ENCODE data around the gene TRIM31. TPM values are rescaled to one million over a fixed set of nuclear protein-coding genes. Genes with fewer than 3 reads are reported as not detected.

The TRIM31 gene
- total and polyA plus RNA-seq, 2 donors (not counting 1 experiment from before 2014, with no cell fraction given) = not detected

DNA sequence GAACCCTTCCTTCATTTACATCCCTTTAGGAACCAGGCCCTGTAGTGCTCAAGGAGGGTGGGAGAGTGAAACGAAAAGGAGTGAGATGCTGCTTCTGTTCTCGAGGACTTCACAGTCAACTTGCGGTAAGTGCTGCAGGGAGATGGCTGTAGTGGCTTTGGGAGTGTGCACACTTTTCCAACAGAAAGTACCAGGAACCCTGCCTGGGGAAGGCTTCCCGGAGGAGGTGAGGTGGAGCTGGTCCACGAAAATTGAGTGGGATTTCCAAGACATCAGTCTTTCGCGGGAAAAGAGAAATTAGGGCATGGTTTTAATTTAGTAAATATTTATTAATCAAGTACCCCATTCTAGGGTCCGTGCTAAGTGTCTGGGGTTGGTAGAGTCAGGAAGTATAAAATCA, 12.7 kb downstream of the TRIM31 start:
- Histone ChIP-seq H3K4me3 (replicated peaks in 1 of 4; ENCODE audit: control extremely low read depth in 1 of 4, insufficient read depth in 1 of 4, low read depth in 3 of 4, low read length in 4 of 4) (no peak overlapping the region), H3K9me3 (ENCODE audit: control insufficient read depth, insufficient read depth, low read depth, low read length) (no peaks in the 10 kb centered on the region), H2AFZ (ENCODE audit: low read length) (no peak overlapping the region), H3K27me3 (ENCODE audit: control insufficient read depth, insufficient read depth, low read length) (peaks cover 39% of the 10 kb centered on the region), H3K36me3 (ENCODE audit: control insufficient read depth, insufficient read depth, low read length) (no peaks in the 10 kb centered on the region), H3K4me1 (ENCODE audit: control insufficient read depth, extremely low read depth, insufficient read depth, low read length) (peaks cover 3% of the 10 kb centered on the region), H3K9ac (ENCODE audit: insufficient read depth, low read length) (no peak overlapping the region), H3K4me2 (ENCODE audit: extremely low read depth, insufficient read depth, low read length) (peak overlapping the region; percentile 73), H3K27ac (ENCODE audit: insufficient read depth, low read length) (no peak overlapping the region), H3K79me2 (ENCODE audit: control insufficient read depth, insufficient read depth, low read length) (no peaks in the 10 kb centered on the region), H4K20me1 (ENCODE audit: control insufficient read depth, extremely low read depth, insufficient read depth, low read length) (no peaks in the 10 kb centered on the region)
- DNase-seq (ENCODE audit: low read depth in 2 of 2) = no peak
- TF ChIP-seq EZH2 (IDR thresholded peaks at IDR 0.05; ENCODE audit: low read length, missing control alignments) = no peak
- TF ChIP-seq, protein P1, sequence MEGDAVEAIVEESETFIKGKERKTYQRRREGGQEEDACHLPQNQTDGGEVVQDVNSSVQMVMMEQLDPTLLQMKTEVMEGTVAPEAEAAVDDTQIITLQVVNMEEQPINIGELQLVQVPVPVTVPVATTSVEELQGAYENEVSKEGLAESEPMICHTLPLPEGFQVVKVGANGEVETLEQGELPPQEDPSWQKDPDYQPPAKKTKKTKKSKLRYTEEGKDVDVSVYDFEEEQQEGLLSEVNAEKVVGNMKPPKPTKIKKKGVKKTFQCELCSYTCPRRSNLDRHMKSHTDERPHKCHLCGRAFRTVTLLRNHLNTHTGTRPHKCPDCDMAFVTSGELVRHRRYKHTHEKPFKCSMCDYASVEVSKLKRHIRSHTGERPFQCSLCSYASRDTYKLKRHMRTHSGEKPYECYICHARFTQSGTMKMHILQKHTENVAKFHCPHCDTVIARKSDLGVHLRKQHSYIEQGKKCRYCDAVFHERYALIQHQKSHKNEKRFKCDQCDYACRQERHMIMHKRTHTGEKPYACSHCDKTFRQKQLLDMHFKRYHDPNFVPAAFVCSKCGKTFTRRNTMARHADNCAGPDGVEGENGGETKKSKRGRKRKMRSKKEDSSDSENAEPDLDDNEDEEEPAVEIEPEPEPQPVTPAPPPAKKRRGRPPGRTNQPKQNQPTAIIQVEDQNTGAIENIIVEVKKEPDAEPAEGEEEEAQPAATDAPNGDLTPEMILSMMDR (conservative IDR thresholded peaks at IDR 0.05 in 1 of 2, IDR thresholded peaks at IDR 0.05 in 1 of 2; ENCODE audit: low read depth in 1 of 2, low read length in 2 of 2) = no peak

DNA sequence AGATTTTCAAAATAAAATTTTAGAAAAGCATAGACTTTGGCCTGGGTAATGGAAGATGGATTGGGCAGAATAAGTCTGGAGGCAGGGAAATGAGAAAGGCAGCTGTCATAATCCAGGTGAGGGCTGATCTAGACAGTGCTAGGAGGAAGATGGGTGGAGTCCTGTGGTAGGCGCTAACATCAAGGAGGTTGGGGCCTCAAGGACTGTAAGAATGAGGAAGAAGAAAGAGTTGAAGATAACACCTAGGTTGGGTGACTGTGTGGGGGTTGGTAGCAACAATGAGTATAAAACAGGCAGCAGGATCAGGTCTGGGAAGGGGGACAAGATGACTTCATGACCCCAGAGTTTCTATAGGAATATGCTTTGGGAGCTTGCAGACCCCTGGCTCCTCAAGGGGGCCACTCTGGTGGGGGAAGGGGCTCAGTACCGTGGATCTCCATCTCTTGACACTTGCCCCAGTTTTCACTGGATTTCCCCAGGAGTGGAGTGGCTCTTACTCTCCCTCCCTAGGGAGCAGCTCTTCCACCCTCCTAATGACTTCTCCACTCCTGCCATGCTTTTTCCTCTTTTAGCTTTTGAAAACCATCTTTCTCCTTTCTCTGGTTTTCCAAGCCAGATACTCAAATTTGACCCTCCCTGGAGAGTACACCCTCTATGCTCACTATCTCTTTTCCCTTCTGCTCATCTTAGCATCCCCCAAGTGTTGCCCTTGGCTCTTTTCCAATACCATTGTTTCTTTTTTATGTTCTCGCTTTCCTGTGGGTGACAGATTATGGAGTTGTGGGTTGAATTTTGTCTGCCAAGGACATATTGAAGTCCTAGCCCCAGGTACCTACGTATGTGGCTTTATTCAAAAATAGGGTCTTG, 14.8 kb downstream of the TRIM31 start:
- TF ChIP-seq EZH2 (IDR thresholded peaks at IDR 0.05; ENCODE audit: low read length, missing control alignments) = no peak
- TF ChIP-seq, protein P1 (conservative IDR thresholded peaks at IDR 0.05 in 1 of 2, IDR thresholded peaks at IDR 0.05 in 1 of 2; ENCODE audit: low read depth in 1 of 2, low read length in 2 of 2) = no peak
- no peak overlapping the region for H3K4me3 ChIP-seq (replicated peaks in 1 of 4; ENCODE audit: control extremely low read depth in 1 of 4, insufficient read depth in 1 of 4, low read depth in 3 of 4, low read length in 4 of 4)
- no peaks in the 10 kb centered on the region for H4K20me1 ChIP-seq (ENCODE audit: control insufficient read depth, extremely low read depth, insufficient read depth, low read length)
- H3K4me1 ChIP-seq (ENCODE audit: control insufficient read depth, extremely low read depth, insufficient read depth, low read length) = peaks cover 3% of the 10 kb centered on the region
- H3K79me2 ChIP-seq (ENCODE audit: control insufficient read depth, insufficient read depth, low read length) = no peaks in the 10 kb centered on the region
- H3K27me3 ChIP-seq (ENCODE audit: control insufficient read depth, insufficient read depth, low read length) = peaks cover 39% of the 10 kb centered on the region
- no peak overlapping the region for H3K9ac ChIP-seq (ENCODE audit: insufficient read depth, low read length)
- H2AFZ ChIP-seq (ENCODE audit: low read length) = no peak overlapping the region
- no peak for DNase-seq (ENCODE audit: low read depth in 2 of 2)
- no peak overlapping the region for H3K27ac ChIP-seq (ENCODE audit: insufficient read depth, low read length)
- no peak overlapping the region for H3K4me2 ChIP-seq (ENCODE audit: extremely low read depth, insufficient read depth, low read length)
- H3K9me3 ChIP-seq (ENCODE audit: control insufficient read depth, insufficient read depth, low read depth, low read length) = no peaks in the 10 kb centered on the region
- no peaks in the 10 kb centered on the region for H3K36me3 ChIP-seq (ENCODE audit: control insufficient read depth, insufficient read depth, low read length)

- Histone ChIP-seq H3K27ac (ENCODE audit: insufficient read depth, low read length) (no peak overlapping the region), H3K9ac (ENCODE audit: insufficient read depth, low read length) (no peak overlapping the region), H3K9me3 (ENCODE audit: control insufficient read depth, insufficient read depth, low read depth, low read length) (no peaks in the 10 kb centered on the region), H3K36me3 (ENCODE audit: control insufficient read depth, insufficient read depth, low read length) (no peaks in the 10 kb centered on the region), H3K4me3 (replicated peaks in 1 of 4; ENCODE audit: control extremely low read depth in 1 of 4, insufficient read depth in 1 of 4, low read depth in 3 of 4, low read length in 4 of 4) (no peak overlapping the region), H3K4me1 (ENCODE audit: control insufficient read depth, extremely low read depth, insufficient read depth, low read length) (peaks cover 6% of the 10 kb centered on the region), H3K4me2 (ENCODE audit: extremely low read depth, insufficient read depth, low read length) (no peak overlapping the region), H3K27me3 (ENCODE audit: control insufficient read depth, insufficient read depth, low read length) (peaks cover 39% of the 10 kb centered on the region), H2AFZ (ENCODE audit: low read length) (no peak overlapping the region), H4K20me1 (ENCODE audit: control insufficient read depth, extremely low read depth, insufficient read depth, low read length) (no peaks in the 10 kb centered on the region), H3K79me2 (ENCODE audit: control insufficient read depth, insufficient read depth, low read length) (no peaks in the 10 kb centered on the region)
- TF ChIP-seq, protein P1 (conservative IDR thresholded peaks at IDR 0.05 in 1 of 2, IDR thresholded peaks at IDR 0.05 in 1 of 2; ENCODE audit: low read depth in 1 of 2, low read length in 2 of 2) = no peak
- no peak for TF ChIP-seq EZH2 (IDR thresholded peaks at IDR 0.05; ENCODE audit: low read length, missing control alignments)
- DNase-seq (ENCODE audit: low read depth in 2 of 2) = no peak
Measured at GRCh38 chr6:30096829-30097228, 16.1 kb downstream of the TRIM31 start.

Data from fibroblast of lung (primary cell).